Measurements from ENCODE around the gene TPP2.

The TPP2 gene

DNA sequence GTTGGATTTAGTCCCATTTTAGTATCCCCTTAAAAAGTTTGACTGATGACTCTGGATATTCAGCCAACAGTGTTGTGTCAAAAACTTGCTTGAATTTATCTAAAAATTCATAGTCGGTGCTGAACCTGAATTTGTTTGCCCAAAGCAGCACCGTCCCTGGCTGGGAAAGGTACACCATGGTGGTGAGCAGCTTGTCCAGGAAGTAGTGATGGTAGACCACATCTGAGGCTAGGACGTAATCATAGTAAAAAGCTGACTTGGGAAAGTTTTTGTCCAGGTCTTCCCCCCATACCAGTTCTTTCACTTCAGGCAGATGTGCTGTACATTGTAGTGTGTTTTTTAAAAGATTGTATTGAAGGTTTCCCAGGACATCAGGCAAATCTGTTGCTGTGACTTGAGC is 89.2 kb downstream of the TPP2 start:
- no peak overlapping the region for H3K27ac ChIP-seq
- no peak for DNase-seq (ENCODE audit: low read depth, low spot score)

DNA sequence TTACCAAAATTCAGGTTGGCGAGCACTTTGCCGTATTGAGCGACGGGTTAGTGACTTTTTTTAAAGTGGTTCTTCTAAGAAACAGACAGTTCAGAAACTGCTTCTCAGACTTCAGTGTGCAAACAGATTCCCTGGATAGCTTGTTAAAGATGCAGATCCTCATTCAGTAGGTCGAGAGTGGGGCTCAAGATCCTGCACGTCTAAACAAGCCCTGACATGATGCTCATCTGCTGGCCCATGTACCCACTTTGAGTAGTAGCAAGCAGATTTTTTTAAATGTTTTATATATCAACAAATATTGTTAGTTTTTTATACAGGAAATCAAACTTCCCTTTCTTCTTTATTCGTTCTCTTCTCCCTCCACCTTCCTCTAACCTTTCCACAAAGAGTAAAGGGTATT is 90.7 kb downstream of the TPP2 start:
- no peak overlapping the region for H3K27ac ChIP-seq
- DNase-seq (ENCODE audit: low read depth, low spot score): no peak

DNA sequence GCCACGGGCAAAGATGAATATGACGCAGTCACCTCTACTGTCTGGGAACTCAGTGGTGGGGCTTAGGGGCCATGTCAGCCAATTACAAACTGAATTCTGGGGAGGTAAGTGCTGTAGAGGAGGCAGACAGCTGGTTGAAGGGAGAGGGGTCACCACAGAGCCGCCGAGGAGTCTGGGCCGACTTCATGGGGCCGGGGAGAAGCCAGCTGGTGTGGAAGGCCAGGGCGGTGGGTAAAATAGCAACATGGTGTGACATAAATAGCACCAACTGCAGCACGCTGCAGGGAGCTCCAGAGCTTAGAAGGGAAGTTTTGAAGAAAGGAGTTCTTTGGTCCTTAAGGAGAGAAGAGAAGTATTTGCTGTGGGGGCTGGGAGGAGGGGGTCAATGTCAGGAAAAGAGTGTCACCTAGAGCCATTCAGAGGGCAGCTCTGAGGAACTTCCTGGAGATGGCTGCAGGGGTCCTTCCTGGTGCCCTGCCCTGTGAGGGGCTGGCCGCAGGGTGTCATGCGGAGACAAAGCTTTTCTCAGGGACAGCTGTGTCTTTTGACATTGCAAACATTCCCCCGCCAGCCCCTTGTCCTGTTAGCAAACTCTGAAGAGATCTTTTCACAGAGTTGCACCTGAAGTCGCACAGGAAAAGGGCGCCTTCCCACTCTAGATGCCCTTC is 91.7 kb downstream of the TPP2 start:
- no peak overlapping the region for H3K27ac ChIP-seq
- no peak for DNase-seq (ENCODE audit: low read depth, low spot score)

DNA sequence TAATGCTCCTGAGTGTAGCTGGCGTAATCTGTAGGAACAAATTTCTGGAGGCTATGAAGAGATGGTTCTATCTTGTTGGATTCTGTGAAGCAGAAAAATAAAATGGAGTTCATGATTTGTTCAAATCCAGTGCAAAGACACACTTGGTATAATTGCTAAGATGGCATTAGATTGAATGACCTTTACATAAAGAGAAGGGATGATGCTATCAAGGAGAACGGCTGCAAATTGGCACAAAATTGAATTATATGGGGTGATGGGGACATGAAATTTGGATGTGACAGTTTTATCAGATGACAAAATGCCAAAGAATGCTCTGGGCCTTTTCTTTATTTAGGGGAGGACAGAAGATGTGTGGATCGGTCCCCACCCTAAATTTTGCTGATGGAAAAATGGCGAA is 94.1 kb downstream of the TPP2 start:
- H3K27ac ChIP-seq: no peak overlapping the region
- no peak for DNase-seq (ENCODE audit: low read depth, low spot score)

DNA sequence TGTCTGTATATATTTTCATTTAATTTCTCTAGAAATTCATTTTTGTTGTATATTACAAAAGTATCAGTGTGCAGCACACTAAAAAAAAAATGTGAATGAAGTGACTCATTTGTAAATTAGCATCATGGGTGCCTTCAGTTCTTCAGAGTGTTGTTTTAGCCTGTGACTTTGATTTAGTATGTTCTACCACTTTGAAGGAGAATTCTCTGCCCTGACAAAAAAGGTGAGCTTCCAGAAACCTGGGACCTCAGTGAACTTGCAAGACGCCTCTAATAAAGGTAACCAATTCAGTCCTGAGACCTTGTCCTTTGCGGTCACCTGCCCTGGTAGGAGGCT is 95.7 kb downstream of the TPP2 start:
- H3K27ac ChIP-seq: no peak overlapping the region
- no peak for DNase-seq (ENCODE audit: low read depth, low spot score)

DNA sequence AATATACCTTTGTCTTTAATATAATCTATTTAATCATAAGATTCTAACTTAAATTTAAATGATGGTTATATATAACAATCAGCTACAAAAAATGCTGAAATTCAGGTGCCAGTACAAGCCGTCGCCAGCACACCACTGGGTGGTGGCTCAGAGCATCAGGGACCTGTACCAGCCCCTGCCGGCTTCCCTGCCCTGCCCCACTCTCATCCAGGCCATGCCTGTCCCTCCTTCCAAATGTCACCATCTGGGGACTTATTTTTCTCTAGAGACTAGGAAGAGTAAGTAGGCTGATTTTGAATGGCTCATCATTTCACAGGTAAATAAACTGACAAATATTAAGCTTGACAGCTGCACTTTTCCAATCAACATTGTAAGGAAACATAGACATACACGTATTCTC is 96.5 kb downstream of the TPP2 start:
- no peak overlapping the region for H3K27ac ChIP-seq
- DNase-seq (ENCODE audit: low read depth, low spot score): no peak

DNA sequence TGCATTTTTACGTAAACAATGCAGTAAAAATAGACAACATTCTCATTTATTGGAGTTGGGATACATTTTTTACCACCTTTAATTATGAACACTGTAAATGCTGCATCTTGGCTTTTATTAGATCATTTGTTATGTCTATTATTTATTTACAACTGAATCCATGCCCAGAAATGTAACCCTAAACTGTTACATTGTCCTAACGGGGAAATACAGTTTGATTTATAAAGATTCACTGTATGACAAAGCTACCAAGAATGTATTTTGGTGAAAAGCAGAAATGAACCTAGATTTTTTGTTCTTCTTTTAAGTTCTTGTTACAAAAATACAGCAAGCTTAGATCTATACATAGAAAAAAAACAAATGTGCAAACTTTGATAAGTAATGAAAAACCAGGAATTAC is 97.0 kb downstream of the TPP2 start:
- no peak for DNase-seq (ENCODE audit: low read depth, low spot score)
- no peak overlapping the region for H3K27ac ChIP-seq

DNA sequence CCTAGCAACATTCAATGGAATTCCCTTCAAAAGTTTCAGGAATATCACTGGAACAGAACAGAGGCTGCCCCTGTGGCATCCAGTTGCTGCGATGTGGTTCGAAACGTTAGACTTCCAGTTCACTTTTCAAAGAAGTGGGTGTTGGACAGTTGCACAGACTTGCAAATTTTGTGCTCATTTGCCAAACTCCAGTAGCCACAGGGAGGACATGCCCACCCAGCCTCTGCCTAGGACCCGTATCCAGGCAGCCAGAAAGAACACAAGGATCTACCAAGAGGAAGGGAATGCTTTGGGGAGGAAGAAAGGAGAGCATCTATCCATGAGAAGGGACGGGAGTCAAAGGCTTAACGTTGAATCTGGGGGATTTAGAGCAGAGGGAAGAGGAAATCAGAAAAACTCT is 98.2 kb downstream of the TPP2 start, which contains the start of gene METTL21C:
Gene METTL21C, minus strand, starts transcription at position 108 of the 400 bp plus-strand sequence. CDS start 546 bp downstream, outside the sequence.
- DNase-seq (ENCODE audit: low read depth, low spot score): no peak
- H3K27ac ChIP-seq: no peak within 1 kb of the TSS

DNA sequence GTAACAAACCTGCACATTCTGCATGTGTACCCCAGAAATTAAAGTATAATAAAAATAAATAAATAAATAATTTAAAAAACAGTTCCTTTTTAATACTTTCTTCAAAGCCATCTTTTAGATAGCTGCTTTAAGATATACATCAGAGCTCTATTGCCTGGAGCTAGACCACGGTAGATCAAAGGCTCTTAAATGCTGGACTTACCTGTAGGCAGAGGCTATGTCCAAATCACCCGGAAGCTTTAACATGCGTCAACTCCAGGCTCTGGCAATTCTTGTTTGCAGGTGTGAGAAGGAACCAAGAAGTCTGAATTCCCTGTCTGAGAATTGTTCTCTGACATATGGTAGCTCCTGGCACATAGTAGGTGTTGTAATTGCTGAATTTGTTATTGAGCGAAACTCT is 99.7 kb downstream of the TPP2 start:
- H3K27ac ChIP-seq: no peak overlapping the region
- DNase-seq (ENCODE audit: low read depth, low spot score): no peak

DNA sequence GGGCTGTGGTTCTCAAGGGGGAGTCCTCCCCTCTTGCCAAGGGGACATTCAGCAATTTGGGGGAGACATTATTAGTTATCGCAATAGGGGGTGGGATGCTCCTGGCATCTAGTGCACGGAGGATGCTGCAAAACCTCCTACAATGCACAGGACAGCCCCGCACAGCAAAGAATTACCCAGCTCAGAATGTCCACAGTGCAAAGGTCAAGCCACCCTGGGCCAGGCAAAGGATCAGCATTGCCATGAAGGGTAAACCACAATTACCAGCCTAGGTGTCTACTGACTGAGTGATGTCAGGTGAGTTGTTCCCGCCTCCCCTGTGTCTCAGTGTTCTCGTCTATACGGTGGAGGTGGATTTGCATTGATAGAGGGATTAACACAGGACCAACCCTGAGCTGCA is 100.5 kb downstream of the TPP2 start:
- H3K27ac ChIP-seq: no peak overlapping the region
- DNase-seq (ENCODE audit: low read depth, low spot score): no peak

DNA sequence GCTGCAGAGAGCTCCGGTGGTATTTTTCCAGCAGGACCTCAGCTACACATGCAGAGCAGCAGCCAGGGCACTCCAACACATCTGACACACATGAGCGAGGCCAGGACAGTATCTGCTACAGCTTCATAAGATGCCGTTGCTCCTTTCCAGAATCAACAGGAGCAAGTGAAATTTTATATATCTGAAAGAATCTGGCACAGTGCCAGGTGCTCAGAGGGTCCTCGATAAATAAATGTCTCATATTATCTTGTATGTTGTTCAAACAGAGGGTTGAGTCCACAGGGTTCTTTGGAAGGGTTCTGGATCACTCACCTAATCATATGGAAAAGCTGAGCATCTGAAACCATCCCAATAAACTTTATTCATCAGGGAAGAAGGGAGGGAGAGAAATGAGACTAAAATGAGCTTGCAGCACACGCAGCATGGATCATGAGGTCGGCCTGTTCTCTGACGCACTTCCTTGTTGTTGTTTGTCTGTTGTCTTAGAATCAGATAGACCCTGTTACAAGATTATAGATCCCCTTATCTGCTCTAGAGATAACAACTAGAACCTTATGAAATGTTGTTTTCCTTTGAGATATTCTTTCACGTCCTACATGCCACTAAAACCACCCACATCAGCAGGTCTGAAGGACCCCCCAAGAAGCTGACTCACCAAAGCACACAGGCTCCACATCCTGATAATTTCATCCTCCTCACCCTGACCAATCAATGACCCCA is 101.3 kb downstream of the TPP2 start:
- H3K27ac ChIP-seq: no peak overlapping the region
- no peak for DNase-seq (ENCODE audit: low read depth, low spot score)

DNA sequence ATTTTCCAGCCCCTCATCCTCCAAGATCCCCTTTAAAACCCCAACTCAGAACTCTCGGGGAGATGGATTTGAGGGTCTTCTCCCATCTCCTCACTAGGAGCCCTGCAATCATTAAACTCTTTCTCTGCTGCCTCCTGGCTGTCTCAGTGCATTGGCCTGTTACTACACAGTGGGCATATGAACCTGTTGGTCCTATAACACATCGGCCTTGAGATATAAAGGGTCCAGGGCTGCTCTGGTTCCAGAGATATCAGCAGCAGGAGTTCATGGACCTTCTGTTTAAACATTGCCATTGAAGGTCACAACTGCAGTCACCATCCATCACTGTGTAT is 101.8 kb downstream of the TPP2 start:
- no peak for DNase-seq (ENCODE audit: low read depth, low spot score)
- H3K27ac ChIP-seq: no peak overlapping the region

DNA sequence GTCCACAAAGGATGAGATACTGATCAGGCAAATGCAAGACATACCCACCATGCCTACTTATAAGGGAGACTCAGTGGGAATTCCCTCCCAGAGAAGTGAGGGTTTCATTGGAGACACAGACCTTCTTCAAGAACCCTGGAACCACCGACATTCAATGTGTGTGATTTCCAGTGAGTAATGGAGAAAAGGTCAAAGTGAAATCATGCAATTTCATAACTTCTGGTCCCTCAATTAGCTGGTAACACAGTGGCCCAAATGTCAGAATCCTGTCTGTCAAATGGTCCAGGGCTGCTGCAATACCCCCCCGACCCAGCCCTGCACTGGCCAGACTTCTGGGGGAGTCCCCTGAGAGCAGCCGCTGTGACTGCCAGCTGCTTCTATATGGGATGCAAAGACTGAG is 102.7 kb downstream of the TPP2 start:
- no peak for DNase-seq (ENCODE audit: low read depth, low spot score)
- no peak overlapping the region for H3K27ac ChIP-seq

DNA sequence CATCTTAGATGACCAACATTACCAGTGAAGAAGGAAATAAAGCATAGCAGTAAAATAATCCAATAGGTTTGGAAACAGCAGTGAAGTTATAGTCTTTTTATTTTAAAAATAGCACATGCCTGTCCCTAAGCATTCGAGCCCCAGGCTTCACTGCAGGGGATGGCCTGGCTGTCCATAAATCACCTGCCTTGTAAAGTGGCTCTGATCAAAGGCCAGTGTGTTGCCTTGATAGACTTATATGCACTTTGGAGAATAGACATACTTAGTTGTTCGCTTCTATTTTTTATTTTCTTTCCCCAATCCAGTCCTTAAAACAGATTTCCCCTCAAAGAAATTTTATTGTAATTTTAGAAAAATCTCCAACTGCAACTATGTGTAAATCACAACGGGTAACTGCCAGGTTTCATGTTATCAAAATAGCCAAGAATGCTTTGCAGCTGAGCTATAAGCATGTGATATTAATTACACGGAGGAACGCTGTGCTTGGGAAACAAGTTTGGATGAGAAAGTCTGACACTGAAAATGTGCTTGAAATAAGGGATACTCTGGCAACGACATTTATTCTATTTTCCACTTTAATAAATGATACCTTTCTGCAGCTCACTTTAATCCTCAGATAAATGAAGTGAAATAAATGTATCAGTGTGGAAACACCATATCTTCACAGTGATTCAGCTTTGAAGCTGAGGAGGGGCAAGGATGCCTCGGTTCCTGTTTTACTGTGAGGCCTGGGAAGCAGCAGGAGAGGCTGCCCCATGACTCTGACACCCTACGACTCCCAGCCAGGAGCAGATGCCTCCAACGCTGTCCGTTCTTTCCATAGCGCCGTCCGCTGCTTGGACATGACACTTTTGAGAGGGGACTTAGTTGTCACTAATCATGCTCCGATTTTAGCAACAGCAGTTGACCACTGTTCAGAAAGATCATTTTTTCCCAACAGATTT is 103.6 kb downstream of the TPP2 start:
- H3K27ac ChIP-seq: no peak overlapping the region
- no peak for DNase-seq (ENCODE audit: low read depth, low spot score)

DNA sequence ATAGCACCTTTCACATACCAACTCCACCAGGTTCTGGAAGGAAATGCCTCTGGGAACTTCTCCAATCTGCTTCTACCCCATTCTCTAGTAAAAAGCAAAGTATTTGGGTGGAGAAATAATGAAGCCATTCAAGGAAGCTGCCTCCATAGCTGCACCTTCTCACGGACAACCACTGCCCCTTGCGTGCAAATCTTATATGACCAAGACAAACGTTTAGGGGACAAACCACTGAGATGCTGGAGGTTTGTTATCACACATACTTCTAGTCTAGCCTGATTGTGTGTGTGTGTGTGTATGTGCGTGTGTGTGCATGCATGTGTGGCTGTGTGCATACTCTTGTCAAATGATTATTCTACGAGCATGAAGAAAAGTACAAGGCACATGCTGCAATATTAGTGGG is 104.5 kb downstream of the TPP2 start:
- DNase-seq (ENCODE audit: low read depth, low spot score): no peak
- no peak overlapping the region for H3K27ac ChIP-seq

DNA sequence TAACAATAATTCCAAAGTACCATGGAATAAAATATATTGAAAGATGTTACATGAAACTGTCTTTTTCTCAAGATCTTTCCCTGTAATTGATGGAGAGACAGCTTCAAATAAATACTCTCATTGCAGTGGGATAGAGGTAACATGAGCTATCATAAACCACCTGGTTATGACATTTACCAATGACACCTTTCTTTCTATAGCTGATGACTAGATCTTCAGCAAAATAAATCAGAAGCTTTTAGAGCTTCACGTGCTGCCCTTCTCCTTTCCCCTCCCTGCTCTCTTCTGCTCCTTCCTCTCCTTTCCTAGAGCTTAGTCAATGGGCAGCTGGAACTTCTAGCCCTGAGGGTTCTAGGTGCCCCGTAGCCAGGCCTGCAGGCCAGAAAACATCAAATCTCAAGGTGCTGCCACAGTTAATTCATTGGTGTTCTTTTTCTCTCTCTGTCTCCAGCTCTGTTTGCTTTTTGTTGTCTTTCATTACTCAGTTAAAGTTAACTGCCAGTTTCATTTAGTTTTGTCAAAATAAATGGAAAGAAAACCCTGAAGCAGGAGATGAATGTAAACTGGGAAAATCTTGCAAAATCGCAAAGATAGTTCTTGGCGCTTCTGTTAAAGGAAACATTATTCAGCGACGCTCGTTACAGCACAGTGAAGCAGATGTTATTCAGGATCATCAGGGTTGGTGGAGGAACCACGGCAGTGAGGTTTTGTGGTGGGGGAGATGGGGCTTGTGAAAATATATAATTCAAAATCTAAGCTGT is 106.4 kb downstream of the TPP2 start:
- DNase-seq (ENCODE audit: low read depth, low spot score): no peak

DNA sequence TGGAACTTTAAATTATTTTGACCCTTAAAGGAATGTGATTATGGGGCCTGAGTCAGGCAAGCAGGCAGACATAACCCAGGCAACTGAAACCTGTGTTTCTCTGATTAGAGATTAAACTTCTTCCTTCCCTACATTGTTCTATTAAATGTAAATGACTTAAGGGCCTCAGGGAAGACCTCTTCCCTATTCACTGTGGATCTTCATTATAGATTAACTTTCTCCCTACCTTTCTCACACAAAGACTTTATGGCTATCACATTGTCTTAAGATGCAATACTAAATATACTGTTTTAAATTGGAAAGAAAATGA is 106.9 kb downstream of the TPP2 start:
- DNase-seq (ENCODE audit: low read depth, low spot score): no peak
- H3K27ac ChIP-seq: no peak overlapping the region

More for the DNA sequence above, 106.4 kb downstream of the TPP2 start:
- H3K27ac ChIP-seq: no peak overlapping the region

DNA sequence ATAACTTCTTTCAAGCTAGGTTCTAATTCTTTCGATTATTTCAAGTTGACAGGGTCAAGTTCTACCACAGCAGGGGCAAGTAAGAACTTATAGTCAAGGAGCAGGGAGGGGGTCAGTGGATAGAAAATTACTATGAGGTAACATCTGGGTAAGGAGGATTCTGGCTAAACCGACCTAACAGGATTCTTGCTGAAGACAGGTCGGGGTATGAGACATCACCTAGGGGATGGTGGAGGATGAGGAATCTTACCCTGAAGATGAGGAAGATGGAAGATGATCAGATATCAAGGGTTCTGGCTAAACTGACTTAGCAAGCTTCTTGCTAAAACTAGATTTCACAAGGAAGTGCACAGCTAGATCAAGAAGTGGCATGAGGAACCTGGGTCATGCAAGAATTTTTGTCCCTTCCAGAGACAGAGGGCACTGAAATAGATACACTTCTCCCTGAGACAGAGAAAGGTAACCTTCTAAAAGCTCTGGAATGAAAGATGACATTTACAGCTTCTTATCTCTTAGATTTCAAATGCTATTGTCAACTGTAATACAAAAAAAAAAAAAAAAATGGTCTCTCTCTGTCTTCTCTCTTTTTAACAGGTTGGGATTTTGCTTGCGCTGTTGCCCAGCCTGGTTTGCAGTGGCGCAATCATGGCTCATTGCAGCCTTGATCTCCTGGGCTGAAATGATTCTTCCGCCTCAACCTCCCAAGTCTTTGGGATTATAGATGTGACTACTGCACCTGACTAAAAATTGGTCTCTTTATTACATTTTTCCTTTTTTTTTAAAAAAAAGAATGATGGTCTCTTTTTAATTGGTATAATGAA is 107.7 kb downstream of the TPP2 start:
- H3K27ac ChIP-seq: no peak overlapping the region
- peak; percentile 41 for DNase-seq (ENCODE audit: low read depth, low spot score)

DNA sequence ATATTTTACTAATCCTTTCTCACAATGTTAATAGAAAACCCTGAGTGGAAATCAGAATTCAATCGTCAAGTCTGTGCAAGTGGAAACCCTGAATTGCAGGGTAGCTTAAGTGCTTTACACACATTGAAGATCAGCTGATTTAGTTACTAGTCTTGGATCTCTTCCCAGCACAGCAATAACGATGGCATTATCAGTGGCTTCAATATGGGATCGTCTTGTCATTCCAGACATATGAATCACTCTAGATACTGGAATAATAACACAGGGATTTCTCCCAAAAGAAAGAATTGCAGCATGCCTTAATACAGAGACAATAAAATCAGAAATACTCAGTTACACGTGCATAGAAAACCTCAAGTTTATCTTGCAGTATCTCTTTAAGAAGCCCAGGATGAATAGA is 110.7 kb downstream of the TPP2 start:
- H3K27ac ChIP-seq: peak overlapping the region; percentile 55
- no peak for DNase-seq (ENCODE audit: low read depth, low spot score)

DNA sequence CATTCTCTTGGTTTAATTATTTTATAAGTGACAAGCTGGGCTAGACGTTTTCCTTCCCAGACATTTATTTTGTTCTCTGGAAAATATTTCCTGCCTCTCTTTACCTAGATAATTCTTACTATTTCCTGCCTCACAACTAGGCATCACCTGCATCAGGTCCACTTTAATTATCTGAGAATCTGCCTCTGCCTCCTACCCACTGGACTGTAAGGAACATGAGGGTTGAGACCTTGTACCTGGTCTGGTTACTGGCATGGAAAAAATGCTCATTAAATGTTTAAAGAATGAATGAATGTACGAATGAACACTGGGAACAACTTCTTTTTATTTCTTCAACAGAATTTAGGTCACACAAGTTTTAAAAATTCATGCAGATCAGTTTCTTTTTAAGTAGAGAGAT is 111.4 kb downstream of the TPP2 start:
- DNase-seq (ENCODE audit: low read depth, low spot score): no peak
- peak overlapping the region; percentile 55 for H3K27ac ChIP-seq

Measured in epithelial cell of prostate (primary cell).